ENCODE data around the gene MOSPD3. TPM values are rescaled to one million over a fixed set of nuclear protein-coding genes. Genes with fewer than 3 reads are reported as not detected.

MOSPD3 gene
- total and polyA plus RNA-seq, 2 of the 8 experiments (the other 6 are each of a cell fraction or from before 2014, with no cell fraction given), result 20.7 to 21.4 TPM

DNA sequence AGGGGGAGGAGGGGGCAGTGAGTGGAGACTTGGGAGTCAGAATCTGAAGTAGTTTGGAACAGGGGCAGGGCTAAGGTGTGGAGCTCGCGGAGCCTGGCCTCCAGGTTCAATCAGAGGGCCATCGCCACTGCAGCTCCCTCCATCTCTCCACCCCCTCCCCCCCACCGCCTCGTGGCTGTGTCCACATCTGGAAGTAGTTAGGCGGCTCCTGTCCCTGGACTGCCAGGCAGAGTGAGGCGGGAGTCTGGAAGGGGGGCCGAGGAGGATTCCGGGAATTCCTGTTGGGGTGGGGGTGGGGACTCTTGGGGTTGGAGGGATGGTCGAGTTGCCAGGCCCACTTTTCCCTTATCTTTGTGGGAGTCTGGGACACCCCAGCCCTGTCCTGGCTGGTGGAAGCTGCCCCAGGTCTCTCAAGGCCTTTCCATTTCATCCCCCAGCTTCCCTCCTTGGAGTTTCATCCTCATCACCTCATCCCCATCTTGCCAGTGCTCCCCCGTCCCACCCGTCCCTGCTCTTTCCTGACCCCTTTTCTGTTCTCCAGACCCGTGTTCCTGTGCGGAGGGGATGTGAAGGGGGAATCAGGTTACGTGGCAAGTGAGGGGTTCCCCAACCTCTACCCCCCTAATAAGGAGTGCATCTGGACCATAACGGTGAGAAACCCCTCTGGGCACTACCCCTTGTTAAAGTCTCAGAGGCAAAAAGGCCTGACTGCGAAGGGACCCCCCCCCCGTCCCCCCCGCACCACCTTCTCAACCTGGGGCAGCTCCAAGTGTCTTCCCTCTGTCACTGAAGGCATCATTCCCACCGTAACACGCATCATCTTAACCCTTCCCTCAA is 9.2 kb upstream of the MOSPD3 start:
- Histone ChIP-seq H3K4me1 (replicated peaks in 1 of 4; ENCODE audit: control insufficient read depth in 3 of 4, insufficient read depth in 4 of 4, low read length in 3 of 4) (peaks cover 0 to 31% (median 20%) of the 10 kb centered on the region in 4 experiments; a peak in 6 of 7 replicates), H2BK12ac (ENCODE audit: low read depth, low read length) (peak overlapping the region; percentile 92; the same call in 1 of the 2 replicates), H3K18ac (ENCODE audit: extremely low read depth, low read length) (peak overlapping the region; percentile 81), H3K79me2 (ENCODE audit: control insufficient read depth in 1 of 2, insufficient read depth in 2 of 2, low read length in 2 of 2) (peaks cover 0 to 6% of the 10 kb centered on the region in 2 experiments; a peak in 1 of 4 replicates), H4K20me1 (replicated peaks in 1 of 2; ENCODE audit: control insufficient read depth in 1 of 2, insufficient read depth in 2 of 2, low read length in 2 of 2) (peaks cover 0 to 2% of the 10 kb centered on the region in 2 experiments), H3K36me3 (ENCODE audit: control insufficient read depth in 2 of 4, insufficient read depth in 4 of 4, low read length in 3 of 4) (peaks cover 0 to 6% (median under 1%) of the 10 kb centered on the region in 4 experiments; a peak in 4 of 8 replicates), H2BK15ac (ENCODE audit: low read length) (peak overlapping the region; percentile 97; the same call in 1 of the 2 replicates), H3K27me3 (replicated peaks in 1 of 4; ENCODE audit: control insufficient read depth in 3 of 4, extremely low read depth in 1 of 4, insufficient read depth in 3 of 4, low read length in 3 of 4) (peaks cover 0 to 10% (median 4%) of the 10 kb centered on the region in 4 experiments; a peak in 2 of 7 replicates), H3K56ac (replicated peaks; ENCODE audit: insufficient read length, low read depth, low read length) (peak overlapping the region; percentile 5), H2BK120ac (replicated peaks; ENCODE audit: low read depth, low read length) (no peak overlapping the region), H2BK20ac (ENCODE audit: low read length) (no peak overlapping the region), H3K4me2 (ENCODE audit: insufficient read depth in 1 of 2, low read depth in 2 of 2, low read length in 2 of 2) (peak overlapping the region; percentile 91 to 98), H2AFZ (ENCODE audit: low read length) (no peak overlapping the region), H3K4ac (replicated peaks; ENCODE audit: insufficient read length, low read depth, low read length) (peak overlapping the region; percentile 38), H3K27ac (ENCODE audit: low read depth, low read length) (peak overlapping the region; percentile 67), H2AK5ac (ENCODE audit: low read depth, low read length) (no peak overlapping the region), H3K9ac (replicated peaks in 1 of 4; ENCODE audit: extremely low read depth in 1 of 4, low read depth in 3 of 4, low read length in 3 of 4) (peak overlapping the region in 3 of 4 experiments; percentile 45 to 79 (median 55); a peak in 4 of 7 replicates), H4K8ac (ENCODE audit: extremely low read depth, insufficient read depth, low read length) (no peak overlapping the region; the same call in none of the 2 replicates), H4K5ac (ENCODE audit: insufficient read length, low read depth, low read length) (peak overlapping the region; percentile 32), H3K79me1 (ENCODE audit: low read depth, low read length) (0 out of 2 replicates have a peak, but pooled peaks cover 4% of the 10 kb centered on the region), H3K4me3 (ENCODE audit: extremely low read depth in 1 of 4, insufficient read depth in 2 of 4, low read depth in 3 of 4, low read length in 4 of 4) (peak overlapping the region; percentile 68 to 82 (median 78)), H4K91ac (replicated peaks; ENCODE audit: insufficient read length, low read length) (peak overlapping the region; percentile 59), H3K23ac (ENCODE audit: insufficient read length) (no peak overlapping the region), H3K9me3 (ENCODE audit: insufficient read depth in 2 of 2, low read depth in 1 of 2, low read length in 1 of 2) (no peaks in the 10 kb centered on the region), H2BK5ac (ENCODE audit: low read depth, low read length) (peak overlapping the region; percentile 88), H3K23me2 (ENCODE audit: low read depth, low read length) (peaks cover 25% of the 10 kb centered on the region), H3K14ac (ENCODE audit: insufficient read length) (no peak overlapping the region)
- 7% methylated on average over 18 of the region's 21 CpGs; no CpG with 5 or more reads in 1 of the 2 experiments for WGBS, 2 experiments (ENCODE audit: extremely low coverage in 1 of 2, insufficient coverage in 1 of 2, insufficient read length in 1 of 2, insufficient replicate concordance in 2 of 2, low coverage in 1 of 2, low lambda C conversion rate in 2 of 2, missing lambda C conversion rate in 1 of 2)
- peak in 1 of 2 experiments; percentile 76 for DNase-seq (ENCODE audit: low read depth in 1 of 2, low spot score in 2 of 2)
- no peak for FAIRE-seq
- POLR2A ChIA-PET (ENCODE audit: partially characterized antibody), result interaction anchor here (0.6 to 8.9 kb wide), 22 partner anchors 8 to 168 kb away, joined by 3 to 172 read pairs (median 4); partner anchors contain the start of genes FBXO24, GNB2, LRCH4 and MOSPD3
- CTCF ChIA-PET (ENCODE audit: partially characterized antibody), result interaction anchor here (0.6 to 5.4 kb wide), 16 partner anchors 9 to 589 kb away, joined by 3 to 51 read pairs (median 4); partner anchors contain the start of genes FBXO24, GIGYF1 and MOSPD3
- TF ChIP-seq PHF8 (conservative IDR thresholded peaks at IDR 0.05; ENCODE audit: low read depth, low read length), result no peak
- TF ChIP-seq HDAC6 (IDR thresholded peaks at IDR 0.05; ENCODE audit: low read depth, low read length), result no peak
- no peak for TF ChIP-seq CEBPB (IDR thresholded peaks at IDR 0.05; ENCODE audit: low read depth, low read length)
- TF ChIP-seq CBX5 (IDR thresholded peaks at IDR 0.05; ENCODE audit: low read depth, low read length), result no peak
- no peak for TF ChIP-seq BCL11A (IDR thresholded peaks at IDR 0.05; ENCODE audit: low read depth in 2 of 2, low read length in 2 of 2)
- peak; percentile 90 for TF ChIP-seq TEAD4 (IDR thresholded peaks at IDR 0.05; ENCODE audit: low read depth, low read length)
- TF ChIP-seq SRF (IDR thresholded peaks at IDR 0.05; ENCODE audit: low read depth, low read length), result no peak
- no peak for TF ChIP-seq HDAC2 (IDR thresholded peaks at IDR 0.05; ENCODE audit: borderline replicate concordance in 1 of 2, low read depth in 2 of 2, low read length in 2 of 2)
- TF ChIP-seq POU5F1 (IDR thresholded peaks at IDR 0.05; ENCODE audit: low read depth, low read length), result no peak
- TF ChIP-seq, protein P1, sequence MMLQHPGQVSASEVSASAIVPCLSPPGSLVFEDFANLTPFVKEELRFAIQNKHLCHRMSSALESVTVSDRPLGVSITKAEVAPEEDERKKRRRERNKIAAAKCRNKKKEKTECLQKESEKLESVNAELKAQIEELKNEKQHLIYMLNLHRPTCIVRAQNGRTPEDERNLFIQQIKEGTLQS (IDR thresholded peaks at IDR 0.05; ENCODE audit: insufficient read depth, low read depth, low read length), result no peak
